Nephron (organoid): ENCODE measurements around the gene MORN5.

Source experiments
- H3K27ac Mint-ChIP-seq, 3 experiments: 2 replicates each; pipeline ENCODE4 v1.8.0; 2020; ENCODE audit warnings: mixed read lengths in 3 of 3, mild to moderate bottlenecking in 2 of 3, moderate library complexity in 1 of 3
- H3K27me3 Mint-ChIP-seq: 2 replicates; pipeline ENCODE4 v1.8.0; 2021; ENCODE audit warnings: low read depth, mild to moderate bottlenecking, moderate library complexity, mixed read lengths
- H3K36me3 Mint-ChIP-seq: 2 replicates; pipeline ENCODE4 v1.8.0; 2020; ENCODE audit warnings: low read depth, mixed read lengths
- H3K4me1 Mint-ChIP-seq: 2 replicates; pipeline ENCODE4 v1.8.0; 2020; ENCODE audit warnings: mixed read lengths
- H3K4me3 Mint-ChIP-seq, 3 experiments: 2 replicates each; pipeline ENCODE4 v1.8.0; 2020; ENCODE audit warnings: mild to moderate bottlenecking in 3 of 3, mixed read lengths in 3 of 3, moderate library complexity in 2 of 3
- H3K9me3 Mint-ChIP-seq: 2 replicates; pipeline ENCODE4 v1.8.0; 2020; ENCODE audit warnings: mixed read lengths
- CTCF ChIP-seq, 3 experiments: fragments of 200-600 bp; sonication (generic); IDR thresholded peaks; one replicate each; pipeline ENCODE4 v1.5.0; 2021; ENCODE audit warnings: antibody characterized with exemption in 3 of 3; ENCODE audit not compliant: unreplicated experiment in 3 of 3

MORN5 gene

GRCh38 chr9:122130837-122131236 lies 28.9 kb upstream of the MORN5 start:
- Mint-ChIP-seq H3K4me1 (peaks cover 7% of the 10 kb centered on the region), H3K4me3 (no peak overlapping the region), H3K9me3 (no peaks in the 10 kb centered on the region), H3K27me3 (peaks cover 87% of the 10 kb centered on the region), H3K27ac (no peak overlapping the region), H3K36me3 (no peaks in the 10 kb centered on the region)
- no peak for TF ChIP-seq CTCF (IDR thresholded peaks at IDR 0.05; ENCODE audit: unreplicated experiment in 3 of 3)

DNA sequence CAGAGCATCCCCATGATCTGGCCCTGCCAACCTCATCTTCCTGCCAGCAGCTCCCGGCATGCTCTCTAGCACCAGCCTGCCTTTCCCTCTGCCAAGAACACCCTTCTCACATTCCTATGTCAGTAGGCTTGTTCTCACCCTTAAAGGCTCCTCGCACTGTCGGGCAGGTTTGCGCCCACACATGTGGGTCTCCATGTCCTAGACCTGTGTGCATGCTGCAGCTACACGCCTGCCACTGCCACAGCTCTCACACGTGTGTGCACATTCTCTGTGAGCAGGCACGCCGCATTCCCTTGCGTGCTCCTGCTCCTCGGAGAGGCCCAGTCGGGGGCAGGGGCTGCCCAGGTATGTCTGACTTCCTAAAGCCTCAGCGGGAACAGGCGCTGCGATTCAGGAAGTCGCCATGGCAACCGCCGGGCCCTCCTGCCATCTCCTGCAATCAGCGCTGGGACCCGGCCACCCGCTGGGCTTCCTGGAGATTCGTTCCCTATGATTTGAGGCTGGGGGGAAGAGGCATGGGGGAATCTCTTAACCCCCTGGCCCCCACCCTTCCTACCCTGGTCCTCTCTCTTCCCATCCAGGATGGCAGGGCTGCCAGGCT lies 28.2 kb upstream of the MORN5 start:
- no peaks in the 10 kb centered on the region for H3K36me3 Mint-ChIP-seq
- no peaks in the 10 kb centered on the region for H3K9me3 Mint-ChIP-seq
- H3K4me3 Mint-ChIP-seq, result no peak overlapping the region
- no peak for TF ChIP-seq CTCF (IDR thresholded peaks at IDR 0.05; ENCODE audit: unreplicated experiment in 3 of 3)
- peaks cover 2% of the 10 kb centered on the region for H3K4me1 Mint-ChIP-seq
- H3K27me3 Mint-ChIP-seq, result peaks cover 84% of the 10 kb centered on the region
- H3K27ac Mint-ChIP-seq, result no peak overlapping the region

- H3K4me3 Mint-ChIP-seq, result no peak overlapping the region
- no peaks in the 10 kb centered on the region for H3K9me3 Mint-ChIP-seq
- H3K27ac Mint-ChIP-seq, result no peak overlapping the region
- peaks cover 81% of the 10 kb centered on the region for H3K27me3 Mint-ChIP-seq
- no peaks in the 10 kb centered on the region for H3K36me3 Mint-ChIP-seq
- TF ChIP-seq CTCF (IDR thresholded peaks at IDR 0.05; ENCODE audit: unreplicated experiment in 3 of 3), result no peak
- H3K4me1 Mint-ChIP-seq, result no peaks in the 10 kb centered on the region
Observed at GRCh38 chr9:122132539-122132938, 27.2 kb upstream of the MORN5 start.

GRCh38 chr9:122133263-122133983 lies 26.3 kb upstream of the MORN5 start:
- Mint-ChIP-seq H3K27ac (no peak overlapping the region), H3K9me3 (no peaks in the 10 kb centered on the region), H3K36me3 (no peaks in the 10 kb centered on the region), H3K4me3 (no peak overlapping the region), H3K4me1 (no peaks in the 10 kb centered on the region), H3K27me3 (peaks cover 79% of the 10 kb centered on the region)
- no peak for TF ChIP-seq CTCF (IDR thresholded peaks at IDR 0.05; ENCODE audit: unreplicated experiment in 3 of 3)

DNA sequence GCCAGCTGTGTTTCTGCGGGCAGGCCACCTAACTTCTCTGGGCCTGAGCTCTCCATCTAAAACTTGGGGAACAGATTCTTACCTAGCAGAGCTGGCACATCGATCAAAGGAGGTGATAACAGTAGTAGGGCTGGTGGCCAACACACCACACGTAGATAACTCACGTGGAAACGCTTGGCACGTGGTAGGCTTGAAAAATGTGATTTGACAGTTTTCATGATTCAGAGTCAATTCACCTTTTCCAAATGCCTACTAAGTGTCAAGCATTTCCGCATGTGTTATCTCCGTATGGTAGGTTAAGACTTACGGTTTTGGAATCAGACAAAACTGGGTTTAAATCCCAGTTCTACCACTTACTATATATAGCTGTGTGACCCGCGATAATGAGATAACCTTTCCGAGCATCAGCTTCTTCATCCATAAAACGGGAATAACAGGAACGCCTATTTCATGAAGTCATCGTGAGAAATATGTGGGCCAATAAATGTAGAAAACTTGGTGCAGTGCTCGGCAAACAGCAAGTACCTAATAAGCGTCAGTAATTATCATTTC lies 25.6 kb upstream of the MORN5 start:
- H3K4me1 Mint-ChIP-seq, result no peaks in the 10 kb centered on the region
- TF ChIP-seq CTCF (IDR thresholded peaks at IDR 0.05; ENCODE audit: unreplicated experiment in 3 of 3), result no peak
- peaks cover 73% of the 10 kb centered on the region for H3K27me3 Mint-ChIP-seq
- no peaks in the 10 kb centered on the region for H3K36me3 Mint-ChIP-seq
- no peak overlapping the region for H3K27ac Mint-ChIP-seq
- no peaks in the 10 kb centered on the region for H3K9me3 Mint-ChIP-seq
- no peak overlapping the region for H3K4me3 Mint-ChIP-seq
